ENCODE results near the gene AFMID. TPM values are rescaled to one million over a fixed set of nuclear protein-coding genes. Genes with fewer than 3 reads are reported as not detected.

The AFMID gene
- total and polyA plus RNA-seq, 2 donors (not counting 3 experiments of a cell fraction or from before 2014, with no cell fraction given): 33.5 to 42.9 TPM

- Histone ChIP-seq H3K27me3 (ENCODE audit: control insufficient read depth in 2 of 2, insufficient read depth in 2 of 2, low read length in 2 of 2) (no peaks in the 10 kb centered on the region), H3K27ac (ENCODE audit: insufficient read depth, low read depth, low read length) (no peak overlapping the region), H3K36me3 (ENCODE audit: control insufficient read depth in 2 of 2, extremely low read depth in 1 of 2, insufficient read depth in 2 of 2, low read length in 2 of 2) (no peaks in the 10 kb centered on the region), H2AFZ (ENCODE audit: low read depth, low read length) (no peak overlapping the region), H3K9ac (replicated peaks; ENCODE audit: extremely low read depth, insufficient read depth, low read length) (no peak overlapping the region), H3K9me1 (replicated peaks; ENCODE audit: control insufficient read depth, extremely low read depth, insufficient read depth, low read length) (no peaks in the 10 kb centered on the region), H3K9me3 (replicated peaks; ENCODE audit: control insufficient read depth, insufficient read depth, low read length) (no peaks in the 10 kb centered on the region), H3K4me1 (ENCODE audit: control insufficient read depth, extremely low read depth, insufficient read depth, low read length) (peaks cover 33% of the 10 kb centered on the region), H3K4me2 (ENCODE audit: insufficient read depth, low read length) (no peak overlapping the region), H3K4me3 (replicated peaks in 1 of 3; ENCODE audit: insufficient read depth in 1 of 3, low read depth in 1 of 3, low read length in 3 of 3) (no peak overlapping the region), H4K20me1 (replicated peaks; ENCODE audit: control insufficient read depth, extremely low read depth, insufficient read depth, low read length) (no peaks in the 10 kb centered on the region), H3K79me2 (ENCODE audit: control insufficient read depth, insufficient read depth, low read length) (peaks cover 35% of the 10 kb centered on the region)
- no TSS peak for BruUV-seq (replicated peaks)
- dilution Hi-C loops (cut with MboI; ENCODE audit: extremely low pct_ligation_motif_present, low sequenced_read_pairs): no loop called here
- CTCF ChIA-PET: interaction anchor here (1.4 to 1.6 kb wide), 3 partner anchors 26 to 32 kb away, joined by 3 to 4 read pairs (median 3); no protein-coding TSS in a partner anchor
- no peak for DNase-seq (ENCODE audit: low read depth, low spot score)
- intact Hi-C loops (cut with micrococcal nuclease): no loop called here
- POLR2A ChIA-PET: no interaction called here
- TF ChIP-seq MAX (IDR thresholded peaks at IDR 0.05; ENCODE audit: insufficient read depth, insufficient read length): no peak
- no peak for TF ChIP-seq CTCF (IDR thresholded peaks at IDR 0.05; ENCODE audit: extremely low read depth in 1 of 2, insufficient read depth in 1 of 2, low read depth in 1 of 2, low read length in 2 of 2)
- TF ChIP-seq GATA2 (IDR thresholded peaks at IDR 0.05; ENCODE audit: insufficient read depth, insufficient read length, low read depth, low read length): no peak
- TF ChIP-seq EZH2 (IDR thresholded peaks at IDR 0.05; ENCODE audit: borderline replicate concordance, low read depth, low read length, severe bottlenecking): no peak
- TF ChIP-seq POLR2A (IDR thresholded peaks at IDR 0.05; ENCODE audit: low read depth, low read length): no peak
- TF ChIP-seq MYC (IDR thresholded peaks at IDR 0.05; ENCODE audit: low read depth, low read length): no peak
- no peak for TF ChIP-seq FOS (IDR thresholded peaks at IDR 0.05; ENCODE audit: borderline replicate concordance, insufficient read depth, low read length)
- no peak for TF ChIP-seq POLR2AphosphoS5 (IDR thresholded peaks at IDR 0.05; ENCODE audit: insufficient read depth, low read depth, low read length)
- no peak for TF ChIP-seq JUN (IDR thresholded peaks at IDR 0.05; ENCODE audit: borderline replicate concordance, insufficient read depth, insufficient read length, low read depth)
- FAIRE-seq: no peak
These were observed 32.4 kb downstream of the AFMID start for GRCh38 chr17:78219396-78220150.
